HG02763 (cell line): Measurements from ENCODE around the gene MED27.

Experiments
- ATAC-seq: cut with Tn5 transposase; IDR thresholded peaks from one replicate; pipeline ENCODE4 v1.9.1; 2021; ENCODE audit warnings: mild to moderate bottlenecking, moderate library complexity; ENCODE audit not compliant: unreplicated experiment

The MED27 gene

DNA sequence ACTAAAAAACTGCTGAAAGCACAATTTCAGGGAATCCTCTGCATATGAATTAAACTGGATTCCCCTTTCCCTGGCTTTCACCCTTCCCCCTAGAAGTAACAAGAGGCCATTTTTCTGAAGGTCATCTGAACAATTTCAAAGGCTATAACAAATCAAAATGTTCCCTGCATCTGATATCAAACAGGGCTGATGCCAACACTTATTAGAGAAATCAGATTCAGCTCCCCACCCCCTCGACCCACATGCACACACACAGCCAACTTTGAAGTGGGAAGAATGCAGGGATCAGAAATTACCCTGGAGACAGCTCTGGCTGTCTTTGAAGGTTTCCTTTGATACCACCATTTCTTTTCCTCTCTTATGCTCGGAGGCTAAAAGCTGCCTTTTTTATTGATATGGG is 190.7 kb downstream of the MED27 start:
- ATAC-seq: no peak

DNA sequence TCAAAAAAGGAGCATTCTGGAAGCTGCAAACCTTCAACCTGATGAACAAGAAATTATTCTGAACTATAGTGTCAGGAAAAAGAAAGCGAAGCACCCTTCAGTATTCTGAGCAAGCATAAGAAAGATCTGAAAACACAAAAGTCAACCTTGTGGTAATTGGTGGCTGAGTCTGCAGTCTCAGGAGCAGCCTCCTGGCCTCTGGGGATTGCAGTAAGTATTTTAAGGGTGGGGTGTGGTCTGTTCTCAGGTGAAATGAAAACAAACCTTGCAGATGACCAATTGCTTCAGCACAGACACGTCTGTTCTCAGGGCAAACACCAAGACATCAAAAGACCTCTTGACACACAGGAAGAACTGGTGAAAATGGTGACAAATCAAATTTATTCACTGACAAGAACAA is 192.0 kb downstream of the MED27 start:
- ATAC-seq: no peak

- ATAC-seq: no peak
Observed at GRCh38 chr9:131886826-131887225, 192.8 kb downstream of the MED27 start.

GRCh38 chr9:131885144-131885609 is 194.5 kb downstream of the MED27 start:
- ATAC-seq: no peak

GRCh38 chr9:131884222-131884621 is 195.4 kb downstream of the MED27 start:
- no peak for ATAC-seq

GRCh38 chr9:131880833-131881583 is 198.7 kb downstream of the MED27 start:
- ATAC-seq: no peak

- no peak for ATAC-seq
Observed at GRCh38 chr9:131879911-131880290, 199.8 kb downstream of the MED27 start.

DNA sequence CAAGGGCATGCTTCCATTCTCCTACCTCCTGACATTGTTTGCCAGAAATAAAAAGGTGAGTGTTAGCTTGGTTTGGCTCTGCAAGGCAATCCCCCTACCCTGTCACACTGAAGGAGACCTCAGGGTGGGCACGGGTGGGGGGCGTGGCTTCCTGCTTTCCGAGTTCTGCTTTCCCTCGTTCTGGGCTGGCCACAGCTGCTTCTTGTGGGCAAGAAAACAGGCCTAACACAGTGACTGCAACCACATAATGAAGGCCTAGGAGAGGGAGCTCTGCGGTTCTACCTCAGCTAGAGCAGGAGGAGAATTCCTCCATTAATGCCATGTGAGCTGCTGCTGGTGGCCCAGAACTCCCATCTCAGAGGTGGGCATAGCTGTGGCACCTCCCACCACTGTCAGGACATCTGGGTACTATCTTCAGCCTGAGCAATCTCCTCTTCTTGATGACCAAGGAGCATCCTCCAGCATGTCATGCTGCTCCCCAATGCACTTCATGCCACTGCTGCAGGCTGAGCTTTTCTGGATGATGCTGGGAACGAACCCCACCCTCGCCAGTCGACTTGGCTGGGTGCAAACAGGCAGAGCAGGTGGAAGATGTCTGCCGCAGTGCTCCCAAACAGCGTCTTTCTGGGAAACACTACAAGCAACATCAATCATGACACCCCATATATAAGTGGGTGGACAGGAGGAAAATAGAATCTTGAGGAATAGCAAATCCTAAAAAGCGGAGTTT is 200.3 kb downstream of the MED27 start:
- no peak for ATAC-seq

DNA sequence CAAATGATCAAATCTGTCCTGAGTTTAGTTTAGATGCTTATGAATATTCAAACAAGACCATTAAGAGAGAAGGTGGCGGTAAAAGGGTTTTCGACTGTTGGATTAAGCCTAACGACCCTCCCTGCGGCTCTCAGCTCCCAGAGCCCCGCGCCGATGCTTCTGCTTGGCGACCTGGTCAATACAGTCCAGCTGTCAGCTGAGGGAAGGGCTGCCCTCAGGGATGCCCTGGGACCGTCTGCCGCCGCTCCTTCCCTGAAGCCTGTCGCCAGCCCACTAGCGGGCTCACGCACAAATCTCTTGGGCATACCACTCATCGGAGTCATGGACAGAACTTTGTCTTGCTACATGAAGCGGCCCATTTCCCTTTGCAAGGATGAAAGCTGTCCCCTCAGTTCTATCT is 203.2 kb downstream of the MED27 start:
- ATAC-seq: no peak

DNA sequence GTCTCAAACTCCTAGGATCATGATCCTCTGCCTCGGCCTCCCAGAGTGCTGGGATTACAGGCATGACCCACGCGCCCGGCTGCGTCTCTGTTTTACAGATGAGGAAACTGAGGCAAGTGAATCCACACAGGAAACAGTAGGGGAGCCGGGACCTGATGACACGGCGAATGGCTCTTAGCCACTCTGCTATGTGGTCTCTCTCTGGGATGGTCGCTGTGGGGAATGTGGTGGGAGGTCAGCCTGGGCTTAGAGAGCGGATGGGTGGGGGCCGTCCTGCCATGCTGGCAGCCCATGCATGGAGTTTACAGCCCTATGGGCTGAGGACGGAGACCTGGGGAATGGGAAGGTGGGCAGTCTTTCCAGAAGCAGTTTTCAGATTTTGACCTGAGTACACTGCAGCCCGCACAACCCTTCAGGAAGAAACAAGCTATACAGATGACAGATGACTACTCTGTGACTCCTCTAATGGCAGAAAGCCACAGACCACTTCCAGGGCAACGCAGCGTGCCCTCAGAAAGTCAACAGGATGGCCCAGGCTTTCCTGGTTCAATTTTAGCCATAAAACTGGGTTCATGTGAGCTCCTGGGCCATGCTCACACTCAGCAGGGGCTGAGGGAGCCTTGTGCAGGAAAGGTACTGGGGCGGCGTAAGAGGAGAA is 203.7 kb downstream of the MED27 start:
- ATAC-seq: no peak

DNA sequence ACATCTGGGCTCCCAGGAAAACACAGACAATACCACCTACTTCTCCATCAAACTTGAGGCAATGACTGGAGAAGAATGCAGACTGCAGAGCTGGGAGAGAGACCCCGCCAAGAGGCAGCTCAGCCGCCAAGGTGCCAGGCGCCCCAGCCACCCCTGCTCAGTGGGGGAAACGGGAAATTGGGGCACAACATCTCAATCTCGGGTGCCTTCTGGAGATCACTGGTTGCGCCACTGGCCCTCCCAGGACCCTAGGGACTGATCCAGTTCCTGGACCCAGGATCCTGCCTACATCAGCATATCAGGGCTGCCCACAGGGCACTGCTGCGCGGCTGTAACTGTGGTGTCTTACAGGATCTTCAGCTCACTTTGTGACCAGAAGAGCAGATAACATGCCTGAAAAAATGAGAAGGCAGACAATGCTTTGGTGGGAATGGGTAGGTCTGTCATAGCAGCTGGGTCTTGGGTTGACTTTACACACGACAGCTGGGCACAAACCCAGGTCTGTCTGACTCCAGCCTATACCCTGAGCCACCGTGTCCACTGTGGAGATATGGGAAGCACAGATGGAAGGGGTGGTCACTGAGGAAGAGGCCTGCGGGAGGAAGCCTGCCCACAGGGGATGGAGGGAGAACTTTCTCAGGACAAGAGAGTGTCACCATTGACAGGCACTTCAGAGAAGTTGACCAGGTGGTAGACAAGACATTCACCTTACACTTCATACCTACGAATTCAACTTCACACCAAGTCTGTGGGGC is 204.6 kb downstream of the MED27 start:
- ATAC-seq: no peak

DNA sequence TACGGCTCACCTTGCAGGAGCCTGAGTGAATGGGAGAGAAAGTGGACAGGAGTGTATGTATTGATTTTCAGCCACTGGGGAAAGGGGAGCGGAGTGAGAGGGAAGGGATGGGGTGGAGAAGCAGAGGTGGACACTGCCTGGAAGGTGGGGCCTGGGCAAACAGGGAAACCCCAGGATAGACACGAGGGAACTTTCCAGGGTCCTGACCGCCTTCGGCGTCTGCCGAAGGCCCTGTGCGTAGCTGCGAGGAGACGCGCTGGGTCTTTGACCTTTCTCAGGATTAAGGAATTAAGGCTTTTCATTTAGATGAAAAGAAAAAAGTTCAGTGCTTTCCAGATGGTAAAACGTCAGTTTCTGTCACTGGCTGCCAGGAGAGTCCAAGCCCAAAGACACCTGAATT is 205.2 kb downstream of the MED27 start:
- ATAC-seq: no peak

DNA sequence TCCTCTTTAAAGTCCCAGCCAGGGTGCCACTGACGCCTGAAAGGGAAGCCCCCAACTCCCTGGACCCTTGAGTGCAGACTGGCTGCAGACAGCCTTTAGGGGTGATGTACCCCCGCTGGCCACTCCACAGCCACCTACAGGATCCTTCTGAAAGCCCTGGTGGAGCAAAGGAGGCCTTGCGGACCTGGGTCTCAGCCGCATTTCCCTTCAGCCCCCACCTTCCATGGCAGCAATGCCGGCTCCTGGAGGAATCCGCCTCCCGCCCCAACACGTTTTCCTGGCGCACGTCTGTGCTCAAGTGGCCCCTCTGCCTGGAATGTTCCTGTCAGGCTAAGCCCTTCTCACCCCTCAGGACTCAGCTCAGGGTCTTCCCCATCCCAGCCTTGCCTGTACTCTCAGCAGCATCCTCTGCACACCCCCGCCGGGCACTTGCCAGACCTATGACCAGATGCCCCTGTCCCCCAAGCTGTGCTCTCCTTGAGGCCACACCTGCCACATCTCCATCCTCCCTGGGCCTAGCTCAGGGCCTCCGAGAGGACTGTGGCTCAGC is 205.7 kb downstream of the MED27 start:
- no peak for ATAC-seq

DNA sequence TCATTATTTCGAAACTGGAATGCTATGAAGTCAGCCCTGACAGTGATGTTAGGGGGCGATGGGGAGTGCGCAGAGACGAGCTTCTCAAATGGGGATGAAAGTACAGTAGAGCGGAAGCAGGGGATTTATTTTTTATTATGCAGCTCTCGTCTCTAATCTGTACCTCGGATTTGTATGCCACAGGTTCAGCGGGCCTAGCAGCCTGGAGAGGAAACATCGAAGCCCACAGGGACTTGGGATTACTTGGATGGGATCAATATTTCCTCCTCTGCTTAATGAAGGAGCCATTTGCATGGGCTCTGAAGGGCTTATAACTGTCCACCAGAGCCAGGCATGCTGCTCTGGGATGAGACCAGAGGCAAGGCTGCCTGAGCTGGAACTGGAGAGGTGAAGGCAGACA is 206.3 kb downstream of the MED27 start:
- ATAC-seq: no peak

DNA sequence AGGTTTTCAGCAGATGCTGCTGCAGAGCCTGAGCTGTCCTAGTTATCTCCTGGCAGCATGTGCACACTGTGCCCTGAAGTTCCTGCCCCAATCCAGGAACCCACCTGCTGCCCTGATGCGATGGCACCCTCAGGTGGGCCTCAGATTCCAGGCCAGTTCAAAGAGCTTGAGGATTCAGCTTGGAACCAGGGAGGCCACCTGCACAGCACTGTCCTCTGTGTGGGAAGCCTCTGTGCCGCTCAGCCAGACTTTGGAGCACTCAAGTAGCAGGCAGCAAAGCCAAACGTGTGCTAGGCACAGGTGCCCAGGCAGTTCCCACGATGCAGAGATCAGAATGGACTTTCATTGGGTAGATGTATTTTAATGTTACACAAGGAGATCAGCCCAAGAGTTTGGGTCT is 207.0 kb downstream of the MED27 start:
- ATAC-seq: no peak

DNA sequence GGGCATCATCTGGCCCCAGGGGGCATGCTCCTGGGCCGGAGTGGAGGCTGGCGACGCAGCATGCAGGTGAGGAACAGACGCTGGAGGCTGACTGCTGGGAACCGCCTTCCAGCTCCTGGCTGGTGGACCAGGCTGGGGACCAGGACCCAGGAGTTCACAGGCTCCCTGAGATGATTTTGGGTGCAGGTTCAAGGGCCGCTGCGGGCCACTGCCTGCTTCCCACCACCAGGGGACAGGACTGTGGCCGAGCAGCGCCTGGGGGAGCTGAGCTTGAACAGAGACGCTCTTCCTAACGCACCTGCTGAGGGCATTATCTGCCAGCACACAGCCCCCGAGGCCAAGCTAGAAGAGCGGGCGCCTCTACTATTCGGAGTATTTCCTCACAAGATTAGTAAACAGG is 207.7 kb downstream of the MED27 start:
- ATAC-seq: no peak

DNA sequence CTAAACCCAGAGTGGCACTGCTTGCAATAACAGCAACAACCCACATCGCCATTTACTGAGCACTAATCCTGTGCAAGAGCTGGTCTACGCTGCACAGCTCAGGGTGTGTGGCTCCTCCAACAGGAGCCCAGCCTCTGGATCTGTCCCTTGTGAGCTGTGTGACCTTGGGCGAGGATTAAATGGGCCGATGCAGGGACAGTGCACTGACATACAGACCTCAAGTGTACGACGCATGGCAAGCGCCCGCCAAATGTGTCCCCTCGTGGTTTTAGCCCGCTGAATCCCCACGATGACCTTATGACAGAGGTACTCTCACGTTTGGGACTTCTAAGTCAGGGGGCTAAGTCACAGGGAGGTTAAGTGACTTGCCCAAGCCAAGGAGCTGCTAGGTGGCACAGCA is 209.5 kb downstream of the MED27 start:
- no peak for ATAC-seq

DNA sequence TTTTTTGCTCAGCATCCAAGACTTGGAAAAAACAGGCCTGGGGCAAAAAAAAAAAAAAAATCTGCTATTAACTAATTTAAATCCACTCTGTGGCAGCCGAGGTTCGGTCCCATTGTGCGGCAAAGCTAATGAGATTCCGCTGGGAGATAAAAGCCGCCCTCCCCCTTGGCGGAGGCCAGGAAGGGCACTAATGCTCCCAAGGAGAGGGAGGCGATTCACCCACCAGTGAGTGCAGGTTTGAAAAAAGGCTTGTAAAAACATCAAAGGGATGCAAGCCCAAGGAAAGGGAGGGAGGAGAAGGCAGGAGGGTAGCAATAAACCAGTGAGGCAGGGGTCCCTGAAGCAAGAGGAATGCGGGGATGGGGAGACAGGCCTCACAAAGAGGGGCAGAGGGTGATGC is 210.3 kb downstream of the MED27 start:
- ATAC-seq: no peak

DNA sequence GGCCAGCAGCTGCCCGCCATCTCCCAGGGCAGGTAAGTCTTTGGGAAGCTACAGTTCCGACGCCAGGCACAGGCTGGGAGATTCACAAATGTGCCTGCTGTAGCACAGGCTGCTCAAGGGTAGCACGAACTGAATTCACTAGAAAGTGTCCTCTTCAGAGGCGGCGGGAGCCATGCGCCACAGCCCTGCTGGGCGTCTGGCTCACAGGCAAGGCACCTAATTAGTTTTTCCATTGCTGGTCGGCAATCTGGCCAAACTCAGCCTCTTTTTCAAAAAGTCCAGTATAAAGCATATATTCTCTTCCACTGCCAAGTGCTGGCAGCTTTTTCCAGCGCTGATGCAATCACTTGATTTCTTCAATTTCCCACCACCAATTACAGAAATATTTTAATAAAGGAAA is 210.9 kb downstream of the MED27 start:
- no peak for ATAC-seq

DNA sequence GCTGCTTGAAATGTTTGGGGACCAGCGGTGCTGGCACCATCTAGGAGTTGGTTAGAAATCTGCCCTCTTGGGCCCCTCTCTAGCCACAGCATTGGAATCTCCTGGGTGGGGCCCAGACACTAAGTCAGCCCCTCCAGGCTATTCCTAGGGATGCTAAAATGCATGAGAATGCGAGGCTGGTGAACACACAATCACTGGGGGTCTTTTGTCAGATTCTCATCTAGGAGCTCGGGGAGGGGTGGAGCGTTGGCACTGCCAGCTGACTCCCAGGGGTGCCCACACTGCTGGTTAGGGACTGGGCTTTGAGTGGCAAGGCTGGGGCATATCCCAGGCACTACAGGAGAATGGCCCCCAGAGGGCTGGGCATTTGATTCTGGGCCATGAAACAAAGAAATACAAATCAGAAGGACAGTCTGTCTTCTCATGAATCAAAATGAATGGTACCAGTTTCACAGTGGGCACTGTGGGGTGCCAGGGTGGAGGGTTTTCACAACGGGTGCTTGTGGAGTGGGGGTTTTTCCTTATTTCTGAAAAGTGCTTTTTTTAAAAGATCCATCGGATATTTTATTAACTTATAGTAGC is 212.0 kb downstream of the MED27 start:
- ATAC-seq: no peak
